HG03378 (cell line): ENCODE measurements around the gene TMEM225B.
"Not testable (repeated sequence)": the region's sequence is repeated elsewhere in the genome, so short reads cannot be mapped to it uniquely, and the experiment has no call there.

Experiments used
- ATAC-seq: cut with Tn5 transposase; IDR thresholded peaks from one replicate; pipeline ENCODE4 v1.9.1; 2021; ENCODE audit warnings: mild to moderate bottlenecking, moderate library complexity; ENCODE audit not compliant: unreplicated experiment

TMEM225B gene

DNA sequence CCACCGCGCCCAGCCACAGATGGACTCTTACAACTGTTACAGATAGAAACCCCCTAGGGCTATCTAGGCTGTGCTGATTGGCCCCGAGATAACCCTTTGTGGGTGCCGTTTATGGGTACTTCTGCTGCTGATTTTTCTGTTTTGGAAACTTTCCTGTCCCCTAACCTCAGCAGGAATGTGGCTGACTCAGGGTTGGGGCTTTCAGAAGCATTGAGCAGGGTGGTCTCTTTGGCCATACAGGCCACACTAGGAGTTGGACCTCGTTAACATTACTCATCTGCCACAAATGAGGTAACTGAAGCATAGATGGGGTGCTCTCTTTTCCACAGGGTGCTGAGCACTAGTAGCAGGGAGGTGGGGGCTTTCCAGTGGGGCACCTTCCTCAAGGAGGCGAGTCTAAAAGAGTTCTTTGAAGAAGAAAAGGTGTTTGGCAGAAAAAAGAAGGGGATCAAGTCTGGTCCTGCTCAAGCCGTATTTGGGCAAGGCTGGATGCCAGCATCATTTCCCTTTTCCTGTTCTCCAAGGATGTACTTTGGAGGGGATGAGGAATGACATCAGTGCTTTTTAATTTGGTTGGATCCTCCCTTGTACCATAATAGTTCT, 25.1 kb downstream of the TMEM225B start:
- no peak for ATAC-seq

DNA sequence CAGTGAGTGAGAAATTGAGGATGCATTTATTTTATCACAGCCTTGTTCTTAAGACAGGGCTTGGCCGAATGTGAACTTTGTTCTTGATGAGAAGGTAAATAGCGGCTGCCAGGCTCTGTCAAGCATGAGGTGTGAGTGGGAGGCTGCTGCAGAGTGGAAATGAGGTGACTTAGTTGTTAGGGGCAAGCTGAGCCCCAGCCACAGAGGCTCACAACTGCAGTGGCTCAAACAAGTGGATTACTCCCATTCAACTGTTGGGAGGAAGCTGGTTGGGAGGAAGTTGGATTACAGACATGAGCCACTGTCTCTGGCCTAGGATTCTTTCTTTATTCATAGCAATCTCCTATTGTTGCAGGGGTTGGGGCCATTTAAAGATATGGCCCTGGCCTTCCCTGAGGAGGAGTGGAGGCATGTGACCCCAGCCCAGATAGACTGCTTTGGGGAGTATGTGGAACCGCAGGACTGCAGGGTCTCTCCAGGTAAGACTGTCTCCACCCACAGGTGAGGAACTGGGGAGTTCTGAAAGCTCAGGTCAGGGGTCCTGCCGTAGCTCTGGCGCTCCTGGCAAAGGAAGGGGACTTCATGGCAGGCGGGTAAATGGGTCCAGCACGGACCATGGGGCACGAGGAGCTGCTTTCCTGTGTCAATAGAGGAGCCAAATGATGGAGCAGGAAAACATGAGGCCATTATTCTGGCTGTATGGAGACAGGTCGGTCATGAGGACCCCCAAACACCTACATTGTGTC, 25.8 kb downstream of the TMEM225B start:
- ATAC-seq, result no peak

- no peak for ATAC-seq
Measured at GRCh38 chr7:99624484-99624883, 26.4 kb downstream of the TMEM225B start.

- ATAC-seq, result no peak
Measured at GRCh38 chr7:99625321-99625720, 27.3 kb downstream of the TMEM225B start.

- ATAC-seq, result no peak
Measured at GRCh38 chr7:99625961-99626360, 27.9 kb downstream of the TMEM225B start.

- no peak for ATAC-seq
Measured at GRCh38 chr7:99626661-99627060, 28.6 kb downstream of the TMEM225B start.

DNA sequence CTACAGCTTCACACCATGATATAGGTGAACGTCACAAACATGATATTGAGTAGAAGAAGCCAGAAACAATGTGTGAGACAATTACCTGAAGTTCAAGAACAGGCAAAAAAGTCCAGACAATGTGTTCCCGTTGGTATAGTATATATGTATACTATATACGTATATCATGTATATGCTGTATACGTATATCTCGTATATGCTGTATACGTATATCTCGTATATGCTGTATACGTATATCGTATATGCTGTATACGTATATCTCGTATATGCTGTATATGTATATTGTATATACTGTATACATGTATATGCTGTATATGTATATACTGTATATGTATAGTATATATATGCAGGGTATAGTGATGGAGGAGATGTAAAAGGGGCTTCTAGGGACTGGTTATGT, 29.4 kb downstream of the TMEM225B start:
- no peak for ATAC-seq

- no peak for ATAC-seq
Measured at GRCh38 chr7:99628471-99629465, 30.7 kb downstream of the TMEM225B start.

DNA sequence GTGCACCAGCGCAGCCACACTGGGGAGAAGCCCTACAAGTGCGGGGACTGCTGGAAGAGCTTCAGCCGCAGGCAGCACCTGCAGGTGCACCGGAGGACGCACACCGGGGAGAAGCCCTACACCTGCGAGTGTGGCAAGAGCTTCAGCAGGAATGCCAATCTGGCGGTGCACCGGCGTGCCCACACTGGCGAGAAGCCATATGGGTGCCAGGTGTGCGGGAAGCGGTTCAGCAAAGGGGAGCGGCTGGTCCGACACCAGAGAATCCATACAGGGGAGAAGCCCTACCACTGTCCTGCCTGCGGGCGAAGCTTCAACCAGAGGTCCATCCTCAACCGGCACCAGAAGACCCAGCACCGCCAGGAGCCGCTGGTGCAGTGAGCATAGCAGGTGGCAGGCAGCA, 31.6 kb downstream of the TMEM225B start:
- no peak for ATAC-seq

DNA sequence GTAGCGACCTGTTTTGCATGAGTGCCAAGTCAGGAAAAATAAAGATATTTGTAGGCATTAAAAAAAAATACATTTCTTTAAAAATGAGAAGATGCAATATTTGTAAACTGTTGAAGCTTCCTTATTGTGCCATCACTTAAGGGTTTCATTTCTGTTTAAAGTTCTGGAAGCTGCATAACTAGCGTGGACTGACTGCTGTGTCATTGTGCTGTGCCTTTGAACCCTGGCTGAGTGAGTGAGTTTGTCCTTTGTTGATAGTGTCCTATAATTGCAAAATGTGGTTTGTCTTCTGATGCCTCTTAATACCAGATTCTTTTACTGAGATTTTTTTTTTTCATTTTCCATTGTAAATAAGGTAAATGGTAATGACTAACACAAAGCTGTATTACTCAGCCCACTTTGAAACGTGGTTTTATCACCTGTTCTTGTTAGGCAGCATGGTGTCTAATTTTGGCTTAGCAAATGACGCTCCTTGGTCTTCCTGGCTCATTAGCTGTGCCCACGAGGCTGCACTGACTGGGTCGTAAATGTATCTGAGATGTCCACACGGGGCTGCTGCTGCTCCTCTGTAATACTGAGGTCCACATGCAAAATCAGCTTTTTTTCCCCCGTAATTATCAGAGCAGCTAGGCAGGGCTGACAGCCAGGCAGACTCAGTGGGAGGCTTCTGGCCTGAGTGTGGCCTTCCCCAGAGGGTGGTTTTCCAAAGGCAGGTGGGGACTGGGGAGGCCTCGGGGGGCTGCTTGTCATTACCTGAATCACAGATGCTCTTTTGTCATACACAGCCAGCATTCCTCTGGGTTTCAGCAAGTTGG, 33.4 kb downstream of the TMEM225B start:
- no peak for ATAC-seq

DNA sequence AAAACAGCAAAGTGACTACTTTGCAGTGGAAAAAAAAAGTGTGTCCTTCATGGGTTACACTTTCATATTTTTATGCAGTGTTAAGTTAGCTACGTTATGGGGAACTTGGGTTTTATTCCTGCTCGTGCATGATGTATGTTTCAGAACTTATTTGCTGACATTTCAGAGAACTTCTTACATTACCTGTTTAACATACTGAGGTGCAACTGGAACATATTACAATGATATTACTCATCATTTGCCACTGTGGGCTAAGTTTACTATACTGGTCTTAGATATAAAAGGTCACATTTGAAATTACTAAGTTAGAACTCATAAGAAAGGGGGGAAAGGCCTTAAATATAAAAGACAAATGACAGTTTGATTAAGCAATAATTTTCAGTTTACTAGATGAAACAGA, 39.3 kb downstream of the TMEM225B start:
- ATAC-seq, result not testable (repeated sequence)

GRCh38 chr7:99638731-99639130, 40.7 kb downstream of the TMEM225B start:
- ATAC-seq, result no peak

DNA sequence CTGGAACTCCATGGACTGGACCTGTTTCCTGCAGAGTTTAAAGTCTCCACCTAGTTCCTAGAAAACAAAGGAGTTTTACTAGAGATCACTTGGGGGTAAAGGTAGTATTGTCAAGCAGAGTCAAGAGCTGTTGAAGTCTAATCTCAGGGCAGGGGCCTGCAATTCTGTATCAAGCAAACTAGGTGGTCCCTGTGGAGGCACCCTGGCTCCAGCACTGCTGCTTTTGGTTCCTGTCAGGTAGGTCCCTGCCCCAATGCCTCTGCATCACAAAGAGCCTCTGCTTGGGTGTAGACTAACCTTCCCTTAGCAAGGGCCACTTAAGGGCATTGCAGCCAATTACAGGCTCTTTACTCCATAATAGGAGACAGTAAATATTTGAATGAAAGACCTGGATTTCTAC, 41.2 kb downstream of the TMEM225B start:
- ATAC-seq, result no peak

GRCh38 chr7:99642027-99642426, 44.0 kb downstream of the TMEM225B start:
- ATAC-seq, result no peak

DNA sequence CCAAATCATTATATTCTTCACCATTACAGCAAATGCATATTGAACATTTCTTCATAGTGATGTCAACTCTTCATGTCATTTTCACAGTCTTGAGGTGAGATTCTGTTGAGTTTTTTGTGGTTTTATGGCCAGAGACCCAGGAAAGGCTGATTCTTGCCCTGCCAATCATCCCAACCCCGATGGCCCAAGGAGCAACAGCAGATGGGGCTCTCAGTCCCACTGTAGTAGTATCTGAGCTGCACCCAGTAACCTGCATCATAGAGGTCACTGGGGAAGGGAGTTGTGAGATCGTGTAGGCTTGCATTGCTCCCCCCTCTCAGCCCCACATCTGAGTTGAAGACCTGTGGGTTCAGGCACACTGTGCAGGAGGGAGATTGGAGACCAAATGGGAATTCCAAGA, 45.4 kb downstream of the TMEM225B start:
- no peak for ATAC-seq

DNA sequence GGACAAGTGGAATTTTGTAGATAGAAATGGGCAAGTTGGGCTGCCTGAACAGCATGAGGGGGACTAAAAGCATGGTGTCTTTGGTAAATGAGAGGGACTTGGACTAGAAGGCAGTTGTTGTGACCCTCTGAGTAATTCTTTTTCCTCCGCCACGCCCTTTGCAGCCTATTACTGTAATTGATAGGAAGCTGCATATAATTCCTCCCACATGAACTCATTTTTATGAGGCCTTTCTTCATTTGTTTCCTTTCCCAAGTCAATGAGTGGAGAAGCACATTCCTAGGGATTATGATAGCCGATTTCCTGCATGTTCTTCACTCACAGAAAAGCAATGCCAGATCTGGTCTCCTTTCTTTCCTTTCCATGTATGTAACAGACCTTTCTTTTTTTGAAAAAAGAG, 46.4 kb downstream of the TMEM225B start:
- ATAC-seq, result no peak

GRCh38 chr7:99645590-99645989, 47.5 kb downstream of the TMEM225B start:
- ATAC-seq, result no peak

GRCh38 chr7:99648843-99649242, 50.8 kb downstream of the TMEM225B start:
- ATAC-seq, result no peak

DNA sequence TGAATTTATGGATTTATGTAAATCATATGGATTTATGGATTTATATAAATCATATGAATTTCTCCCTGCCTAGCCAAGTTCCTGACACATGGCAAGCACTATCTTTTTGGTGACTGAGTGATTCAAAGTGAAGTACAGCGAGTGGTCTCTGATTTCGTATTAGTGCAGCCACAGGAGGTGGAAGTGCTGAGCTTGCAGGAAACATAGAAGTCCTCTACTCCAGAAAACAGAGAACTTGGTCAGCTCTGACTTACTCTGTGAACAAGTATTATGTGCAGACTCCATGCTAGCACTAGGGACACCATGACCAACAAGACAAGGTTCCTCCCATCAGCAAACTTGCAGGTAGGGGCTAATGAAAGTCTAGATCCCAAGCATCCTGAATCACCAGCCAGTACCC, 53.2 kb downstream of the TMEM225B start:
- ATAC-seq, result no peak

DNA sequence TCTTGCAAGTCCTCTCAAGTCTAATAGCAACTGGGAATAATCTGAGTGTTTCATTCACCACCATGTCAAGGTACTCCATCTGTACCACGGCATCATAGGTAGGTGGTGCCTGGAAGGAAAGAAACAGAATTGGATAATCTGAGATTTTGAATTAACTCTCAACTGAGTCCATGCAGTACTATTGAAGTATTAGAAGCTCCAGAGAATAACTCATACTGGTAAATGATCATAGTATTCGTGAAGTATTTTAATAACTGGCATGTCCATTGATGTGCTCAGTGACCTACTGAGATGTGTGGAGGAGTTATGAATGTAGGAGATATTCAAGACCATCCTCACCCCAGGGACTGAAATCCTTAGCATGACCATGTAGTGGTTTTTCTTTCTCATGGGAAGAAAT, 54.6 kb downstream of the TMEM225B start:
- ATAC-seq, result no peak

- not testable (repeated sequence) for ATAC-seq
Measured at GRCh38 chr7:99653269-99653668, 55.2 kb downstream of the TMEM225B start.
